ENCODE results near the gene WNT3A. TPM values are rescaled to one million over a fixed set of nuclear protein-coding genes. Genes with fewer than 3 reads are reported as not detected.
"Not testable (repeated sequence)": the region's sequence is repeated elsewhere in the genome, so short reads cannot be mapped to it uniquely, and the experiment has no call there.

Gene WNT3A
- total RNA-seq, 1 donor from 2014 or later = 10.1 TPM

DNA sequence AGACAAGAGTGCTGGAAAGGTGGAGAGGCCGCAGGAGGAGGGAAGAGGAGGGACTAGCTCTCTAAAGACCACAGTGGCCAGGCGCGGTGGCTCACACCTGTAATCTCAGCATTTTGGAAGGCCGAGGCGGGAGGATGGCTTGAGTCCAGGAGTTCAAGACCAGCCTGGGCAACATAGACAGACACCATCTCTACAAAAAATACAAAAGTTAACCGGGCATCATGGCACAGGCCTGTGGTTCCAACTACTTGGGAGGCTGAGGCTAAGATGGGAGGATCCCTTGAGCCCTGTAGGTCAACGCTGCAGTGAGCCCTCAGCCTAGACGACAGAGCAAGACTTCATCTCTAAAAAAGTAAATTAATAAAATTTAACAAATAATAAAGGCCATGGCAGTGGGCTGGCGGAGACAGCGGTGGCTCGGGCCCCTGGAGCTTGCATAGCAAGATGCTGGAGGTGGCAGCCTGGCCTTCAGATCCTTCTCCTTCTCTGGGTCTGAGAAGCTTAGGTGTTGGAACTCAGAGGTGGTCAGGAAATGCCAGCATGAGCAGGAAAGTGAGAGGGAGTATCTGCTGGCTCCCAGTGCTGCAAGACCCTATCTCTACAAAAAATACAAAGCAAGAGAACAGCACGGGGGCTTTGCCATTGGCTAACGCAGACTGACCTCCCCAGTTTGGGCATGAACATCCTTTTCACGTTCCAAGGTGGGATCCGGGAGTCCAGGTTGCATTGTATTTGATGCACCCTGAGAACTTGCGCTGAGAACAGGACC, 10.7 kb downstream of the WNT3A start:
- no peaks in the 10 kb centered on the region for H3K4me1 ChIP-seq
- no peaks in the 10 kb centered on the region for H3K36me3 ChIP-seq
- no peaks in the 10 kb centered on the region for H3K9me3 ChIP-seq
- DNase-seq (peak; percentile 38), ATAC-seq (no peak)
- TF ChIP-seq, protein P1, sequence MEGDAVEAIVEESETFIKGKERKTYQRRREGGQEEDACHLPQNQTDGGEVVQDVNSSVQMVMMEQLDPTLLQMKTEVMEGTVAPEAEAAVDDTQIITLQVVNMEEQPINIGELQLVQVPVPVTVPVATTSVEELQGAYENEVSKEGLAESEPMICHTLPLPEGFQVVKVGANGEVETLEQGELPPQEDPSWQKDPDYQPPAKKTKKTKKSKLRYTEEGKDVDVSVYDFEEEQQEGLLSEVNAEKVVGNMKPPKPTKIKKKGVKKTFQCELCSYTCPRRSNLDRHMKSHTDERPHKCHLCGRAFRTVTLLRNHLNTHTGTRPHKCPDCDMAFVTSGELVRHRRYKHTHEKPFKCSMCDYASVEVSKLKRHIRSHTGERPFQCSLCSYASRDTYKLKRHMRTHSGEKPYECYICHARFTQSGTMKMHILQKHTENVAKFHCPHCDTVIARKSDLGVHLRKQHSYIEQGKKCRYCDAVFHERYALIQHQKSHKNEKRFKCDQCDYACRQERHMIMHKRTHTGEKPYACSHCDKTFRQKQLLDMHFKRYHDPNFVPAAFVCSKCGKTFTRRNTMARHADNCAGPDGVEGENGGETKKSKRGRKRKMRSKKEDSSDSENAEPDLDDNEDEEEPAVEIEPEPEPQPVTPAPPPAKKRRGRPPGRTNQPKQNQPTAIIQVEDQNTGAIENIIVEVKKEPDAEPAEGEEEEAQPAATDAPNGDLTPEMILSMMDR (IDR thresholded peaks at IDR 0.05) = no peak
- intact Hi-C loops (cut with DNase I) = no loop called here
- no peak overlapping the region for H3K4me3 ChIP-seq
- H3K27me3 ChIP-seq = peaks cover 11% of the 10 kb centered on the region
- no peak overlapping the region for H3K27ac ChIP-seq

DNA sequence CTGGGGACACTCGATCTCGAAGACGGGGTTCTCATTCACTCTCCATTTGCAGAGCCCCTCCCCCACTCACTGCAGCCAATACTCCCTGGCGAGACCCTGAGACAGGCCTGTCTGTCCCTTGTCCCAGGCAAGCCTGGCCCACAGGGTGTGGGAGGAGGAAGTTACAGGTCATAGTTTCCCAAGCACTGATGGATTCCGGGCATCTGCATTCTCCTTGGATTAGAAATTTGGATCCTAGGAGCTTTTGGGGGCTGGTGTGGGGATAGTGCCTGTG, 11.3 kb downstream of the WNT3A start:
- TF ChIP-seq, protein P1 (IDR thresholded peaks at IDR 0.05) = no peak
- ATAC-seq = no peak
- Histone ChIP-seq H3K9me3 (no peaks in the 10 kb centered on the region), H3K27ac (no peak overlapping the region), H3K4me1 (no peaks in the 10 kb centered on the region), H3K36me3 (no peaks in the 10 kb centered on the region), H3K27me3 (peaks cover 8% of the 10 kb centered on the region), H3K4me3 (no peak overlapping the region)
- peak; percentile 54 for DNase-seq
- intact Hi-C loops (cut with DNase I) = no loop called here

DNA sequence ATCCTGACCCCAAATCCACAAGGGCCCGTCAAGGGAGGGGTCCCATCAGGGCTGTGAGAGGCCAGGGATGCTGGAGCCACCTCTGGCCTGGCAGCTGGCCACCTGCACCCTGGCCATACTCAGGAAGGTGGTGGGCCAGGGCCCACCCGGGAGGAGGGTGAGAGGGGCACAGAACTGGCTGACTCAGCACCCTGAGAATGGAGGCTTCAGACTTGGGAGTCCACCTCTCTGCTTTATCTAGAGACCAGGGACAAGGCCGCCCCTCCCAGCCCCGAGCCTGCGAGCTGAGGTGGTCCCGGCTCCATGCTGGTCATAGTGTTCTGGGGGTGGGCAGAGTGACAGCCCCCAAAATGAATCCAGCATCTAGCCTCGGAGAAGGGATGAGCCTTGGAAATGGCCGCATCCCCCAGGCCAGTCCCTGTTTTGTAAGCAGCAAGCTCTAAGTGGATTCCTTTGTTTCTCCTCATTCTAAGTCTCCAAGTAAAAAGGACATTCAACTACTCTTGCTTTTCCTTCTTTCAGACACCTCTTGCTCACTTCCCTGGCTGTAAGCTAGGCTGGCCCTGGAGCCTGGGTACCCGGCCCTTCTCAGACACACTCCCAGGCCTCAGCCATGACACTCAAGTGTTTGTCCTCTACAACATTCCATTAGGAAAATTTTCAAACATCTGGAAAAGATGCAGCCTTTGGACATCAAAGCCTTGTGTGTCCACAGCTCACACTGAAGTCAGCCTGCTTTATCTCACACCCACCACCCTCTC, 12.3 kb downstream of the WNT3A start:
- DNase-seq = peak; percentile 44

DNA sequence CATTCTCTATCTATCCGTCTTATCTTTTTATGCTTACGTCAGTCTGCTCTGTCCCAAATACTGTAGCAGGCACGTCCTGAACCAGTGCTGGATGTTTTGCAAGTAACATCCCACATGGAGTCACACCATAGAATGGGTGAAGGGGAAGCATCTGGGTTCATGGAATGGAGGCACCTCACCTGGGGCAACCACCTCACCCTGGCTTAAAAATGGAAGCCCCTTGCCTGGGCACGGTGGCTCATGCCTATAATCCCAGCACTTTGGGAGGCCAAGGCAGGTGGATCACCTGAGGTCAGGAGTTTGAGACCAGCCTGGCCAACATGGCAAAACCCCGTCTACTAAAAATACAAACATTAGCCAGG, 12.9 kb downstream of the WNT3A start:
- H3K27me3 ChIP-seq; intact Hi-C loops (cut with DNase I); H3K4me1 ChIP-seq; H3K9me3 ChIP-seq; H3K4me3 ChIP-seq; ATAC-seq; H3K27ac ChIP-seq; H3K36me3 ChIP-seq: not testable (repeated sequence)
- DNase-seq = peak; percentile 20

More for the DNA sequence above, 12.3 kb downstream of the WNT3A start:
- Histone ChIP-seq H3K27me3 (no peaks in the 10 kb centered on the region), H3K27ac (no peak overlapping the region), H3K4me1 (no peaks in the 10 kb centered on the region), H3K9me3 (no peaks in the 10 kb centered on the region), H3K36me3 (no peaks in the 10 kb centered on the region), H3K4me3 (no peak overlapping the region)
- intact Hi-C loops (cut with DNase I) = no loop called here
- no peak for ATAC-seq
- TF ChIP-seq, protein P1 (IDR thresholded peaks at IDR 0.05) = no peak

DNA sequence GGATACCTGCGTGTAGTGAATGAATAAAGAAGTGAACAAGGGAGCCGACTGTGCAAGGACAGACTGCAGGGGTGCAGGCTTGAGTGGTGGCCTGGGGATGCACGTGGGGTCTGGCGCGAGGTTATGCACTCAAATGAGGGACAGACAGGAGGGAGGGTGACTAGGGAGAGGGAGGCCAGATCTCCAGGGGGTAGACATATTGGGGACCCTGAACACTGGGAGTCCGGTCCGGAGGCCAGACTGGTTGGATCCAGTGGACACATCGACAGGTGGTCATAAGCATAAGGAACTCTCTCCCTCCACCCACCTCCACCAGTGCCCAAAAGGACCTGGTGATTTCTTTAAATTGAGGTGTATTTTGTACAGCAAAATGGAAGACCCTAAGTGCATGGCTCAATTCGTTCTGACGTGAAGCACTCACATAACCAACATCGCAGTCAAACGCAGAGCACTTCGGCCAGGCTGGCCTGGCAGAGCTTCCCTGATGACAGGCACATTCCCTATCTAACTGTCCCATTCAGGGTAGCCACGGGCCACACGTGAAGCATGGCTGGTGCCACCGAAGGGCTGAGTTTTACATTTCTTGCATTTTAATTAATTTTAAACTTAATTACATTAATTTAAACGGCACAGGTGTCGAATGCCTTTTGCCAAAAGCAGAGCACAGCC, 14.0 kb downstream of the WNT3A start:
- H3K4me1 ChIP-seq = no peaks in the 10 kb centered on the region
- TF ChIP-seq, protein P1 (IDR thresholded peaks at IDR 0.05) = no peak
- intact Hi-C loops (cut with DNase I) = no loop called here
- H3K36me3 ChIP-seq = no peaks in the 10 kb centered on the region
- DNase-seq (peak; percentile 21), ATAC-seq (no peak)
- no peak overlapping the region for H3K4me3 ChIP-seq
- no peak overlapping the region for H3K27ac ChIP-seq
- H3K27me3 ChIP-seq = no peaks in the 10 kb centered on the region
- no peaks in the 10 kb centered on the region for H3K9me3 ChIP-seq

All from upper lobe of right lung (tissue), 1 donor.